Glutamatergic neuron (in vitro differentiated cells): ENCODE data around the gene SP2. TPM values are rescaled to one million over a fixed set of nuclear protein-coding genes. Genes with fewer than 3 reads are reported as not detected.
"Not testable (repeated sequence)": the region's sequence is repeated elsewhere in the genome, so short reads cannot be mapped to it uniquely, and the experiment has no call there.

Source experiments
- DNase-seq: peaks from one replicate; pipeline ENCODE4 v3.0.0; 2022
- H3K27ac Mint-ChIP-seq: one replicate; pipeline ENCODE4 v1.8.0; 2020; ENCODE audit warnings: mild to moderate bottlenecking, mixed read lengths, inconsistent platforms; ENCODE audit not compliant: unreplicated experiment
- H3K27me3 Mint-ChIP-seq: one replicate; pipeline ENCODE4 v1.8.0; 2020; ENCODE audit warnings: mild to moderate bottlenecking, moderate library complexity, mixed read lengths, inconsistent platforms; ENCODE audit not compliant: unreplicated experiment
- H3K36me3 Mint-ChIP-seq: one replicate; pipeline ENCODE4 v1.8.0; 2020; ENCODE audit warnings: mild to moderate bottlenecking, mixed read lengths, inconsistent platforms; ENCODE audit not compliant: unreplicated experiment
- H3K4me1 Mint-ChIP-seq: one replicate; pipeline ENCODE4 v1.8.0; 2020; ENCODE audit warnings: mild to moderate bottlenecking, low read depth, mixed read lengths, inconsistent platforms; ENCODE audit not compliant: unreplicated experiment
- H3K4me3 Mint-ChIP-seq: one replicate; pipeline ENCODE4 v1.8.0; 2020; ENCODE audit warnings: mild to moderate bottlenecking, mixed read lengths, inconsistent platforms; ENCODE audit not compliant: unreplicated experiment
- H3K9me3 Mint-ChIP-seq: one replicate; pipeline ENCODE4 v1.8.0; 2020; ENCODE audit warnings: mild to moderate bottlenecking, moderate library complexity, mixed read lengths, inconsistent platforms; ENCODE audit not compliant: unreplicated experiment
- CTCF ChIP-seq: fragments of 200-600 bp; sonication (generic); IDR thresholded peaks from one replicate; pipeline ENCODE4 v1.5.0; 2021; ENCODE audit not compliant: partially characterized antibody, unreplicated experiment
- total RNA-seq: library from RNA; stranded (reverse); fragmentation: NEBNext Ultra II Directional; extraction: Animal tissue kit (Norgen Biotek cat#: 25700); gene quantifications from one replicate; pipeline ENCODE4 v1.2.1, GENCODE V29; 2021; ENCODE audit not compliant: unreplicated experiment

The SP2 gene
- total RNA-seq, 1 donor from 2014 or later, result 17.8 TPM

DNA sequence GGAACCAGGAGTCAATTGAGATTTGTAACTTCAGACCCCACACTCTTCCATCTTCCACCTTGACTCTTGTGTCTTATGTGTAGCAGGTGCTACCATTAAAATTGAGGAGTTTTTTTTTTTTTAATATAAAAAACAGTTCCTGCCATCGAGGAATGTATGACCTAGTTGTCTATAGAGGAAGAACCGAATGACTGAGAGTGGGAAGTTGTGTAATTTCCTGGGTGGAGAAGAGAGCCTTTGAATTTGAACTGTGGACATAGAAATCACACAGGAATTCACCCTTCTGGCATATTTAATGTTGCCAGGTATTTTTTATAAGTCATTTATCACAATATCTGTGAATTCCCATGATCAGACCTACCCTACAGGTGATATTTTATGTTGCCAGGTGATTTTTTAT is 22.0 kb downstream of the SP2 start:
- Mint-ChIP-seq H3K27me3 (peaks cover 2% of the 10 kb centered on the region), H3K4me3 (no peak overlapping the region), H3K4me1 (peaks cover 8% of the 10 kb centered on the region), H3K9me3 (peaks cover 7% of the 10 kb centered on the region), H3K36me3 (peaks cover 8% of the 10 kb centered on the region), H3K27ac (no peak overlapping the region)
- no peak for DNase-seq
- no peak for TF ChIP-seq CTCF

DNA sequence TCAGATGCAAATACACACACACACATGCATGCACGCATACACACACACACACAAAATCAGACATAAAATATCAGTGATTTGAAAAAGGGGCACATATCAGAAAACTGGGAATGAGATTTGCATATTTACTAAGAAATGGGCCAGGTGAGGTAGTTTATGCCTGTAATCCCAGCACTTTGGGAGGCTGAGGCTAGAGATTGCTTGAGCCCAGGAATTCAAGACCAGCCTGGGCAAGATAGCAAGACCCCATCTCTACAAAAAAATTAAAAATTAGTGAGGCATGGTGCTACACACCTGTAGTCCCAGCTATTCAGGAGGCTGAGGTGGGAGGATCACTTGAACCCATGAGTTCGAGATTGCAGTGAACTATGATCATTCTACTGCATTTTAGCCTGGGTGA is 23.0 kb downstream of the SP2 start:
- peaks cover under 1% of the 10 kb centered on the region for H3K27me3 Mint-ChIP-seq
- peaks cover 7% of the 10 kb centered on the region for H3K9me3 Mint-ChIP-seq
- no peak for DNase-seq

DNA sequence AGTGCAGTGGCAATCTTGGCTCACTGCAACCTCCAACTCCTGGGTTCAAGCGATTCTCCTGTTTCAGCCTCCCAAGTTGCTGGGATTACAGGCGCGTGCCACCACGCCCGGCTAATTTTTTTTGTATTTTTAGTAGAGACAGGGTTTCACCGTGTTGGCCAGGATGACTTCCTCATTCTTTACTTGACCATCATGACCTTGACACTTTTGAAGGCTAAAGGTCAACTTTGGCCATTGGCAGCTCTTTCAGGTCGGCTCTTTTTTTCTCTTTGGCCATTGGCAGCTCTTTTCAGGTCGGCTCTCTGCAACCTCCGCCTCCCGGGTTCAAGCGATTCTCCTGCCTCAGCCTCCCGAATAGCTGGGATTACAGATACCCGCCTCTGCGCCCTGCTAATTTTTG is 23.9 kb downstream of the SP2 start:
- H3K27ac Mint-ChIP-seq, H3K4me1 Mint-ChIP-seq, H3K36me3 Mint-ChIP-seq, DNase-seq, H3K4me3 Mint-ChIP-seq, H3K27me3 Mint-ChIP-seq, H3K9me3 Mint-ChIP-seq: not testable (repeated sequence)

More for the DNA sequence above, 23.0 kb downstream of the SP2 start:
- H3K27ac Mint-ChIP-seq, result no peak overlapping the region
- TF ChIP-seq CTCF, result no peak
- H3K4me3 Mint-ChIP-seq, result no peak overlapping the region
- peaks cover 8% of the 10 kb centered on the region for H3K4me1 Mint-ChIP-seq
- peaks cover 8% of the 10 kb centered on the region for H3K36me3 Mint-ChIP-seq

- no peak overlapping the region for H3K4me3 Mint-ChIP-seq
- peaks cover 3% of the 10 kb centered on the region for H3K27me3 Mint-ChIP-seq
- peaks cover 9% of the 10 kb centered on the region for H3K36me3 Mint-ChIP-seq
- peaks cover 13% of the 10 kb centered on the region for H3K4me1 Mint-ChIP-seq
- no peak overlapping the region for H3K27ac Mint-ChIP-seq
- DNase-seq, result no peak
- peaks cover 3% of the 10 kb centered on the region for H3K9me3 Mint-ChIP-seq
- no peak for TF ChIP-seq CTCF
Observed at GRCh38 chr17:47924785-47925677, 29.0 kb downstream of the SP2 start.

DNA sequence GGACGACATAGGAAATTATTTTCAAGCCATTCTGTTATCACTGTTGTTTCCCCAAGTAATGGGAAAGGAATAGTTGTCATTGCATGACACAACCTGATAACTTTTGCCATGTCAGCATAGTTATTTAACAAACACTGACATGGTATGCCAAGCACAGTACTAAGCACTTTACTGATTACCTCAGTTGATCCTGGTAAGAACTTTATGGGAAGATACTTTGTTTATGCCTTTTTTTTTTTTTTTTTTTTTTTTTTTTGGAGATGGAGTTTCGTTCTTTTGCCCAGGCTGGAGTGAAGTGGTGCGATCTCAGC is 29.6 kb downstream of the SP2 start:
- Mint-ChIP-seq H3K27ac (no peak overlapping the region), H3K9me3 (peaks cover 3% of the 10 kb centered on the region)

More for the DNA sequence above, 29.6 kb downstream of the SP2 start:
- Mint-ChIP-seq H3K36me3 (peaks cover 8% of the 10 kb centered on the region), H3K4me3 (no peak overlapping the region), H3K27me3 (peaks cover 3% of the 10 kb centered on the region), H3K4me1 (peaks cover 13% of the 10 kb centered on the region)
- TF ChIP-seq CTCF, result no peak
- DNase-seq, result no peak
